Mesodermal cell (in vitro differentiated cells): ENCODE results near the gene HEXIM2.
"Not testable (repeated sequence)": the region's sequence is repeated elsewhere in the genome, so short reads cannot be mapped to it uniquely, and the experiment has no call there.

Experiments used
- H3K27ac ChIP-seq: 2 replicates; pipeline ENCODE4 v1.7.0; 2013; ENCODE audit warnings: mild to moderate bottlenecking, low read depth, low read length, moderate library complexity; ENCODE audit not compliant: severe bottlenecking
- H3K36me3 ChIP-seq: 2 replicates; pipeline ENCODE4 v1.7.1; 2013; ENCODE audit warnings: mild to moderate bottlenecking, low read length, moderate library complexity; ENCODE audit not compliant: control insufficient read depth, insufficient read depth
- H3K4me1 ChIP-seq: one replicate; pipeline ENCODE4 v1.7.1; 2013; ENCODE audit warnings: mild to moderate bottlenecking, low read length; ENCODE audit not compliant: insufficient read depth, control insufficient read depth, poor library complexity, severe bottlenecking
- H3K4me3 ChIP-seq: 2 replicates; pipeline ENCODE4 v1.7.0; 2013; ENCODE audit warnings: low read length, control low read depth, mild to moderate bottlenecking; ENCODE audit not compliant: insufficient read depth, poor library complexity, severe bottlenecking; ENCODE audit errors: extremely low read depth
- H3K9me3 ChIP-seq: 2 replicates; pipeline ENCODE4 v1.7.1; 2013; ENCODE audit warnings: mild to moderate bottlenecking, low read length, moderate library complexity; ENCODE audit not compliant: control insufficient read depth
- WGBS, 2 experiments: methylation state at CpG; one replicate each; pipeline ENCODE4 v1.1.5; 2013; ENCODE audit warnings: missing lambda C conversion rate in 2 of 2; ENCODE audit not compliant: insufficient coverage in 2 of 2; 5-methylcytosine and 5-hydroxymethylcytosine counted together

HEXIM2 gene

GRCh38 chr17:45197555-45198334 lies 36.1 kb downstream of the HEXIM2 start:
- H3K27ac ChIP-seq, result peak overlapping the region; percentile 83
- H3K4me3 ChIP-seq, result no peak overlapping the region
- 0 to 2% methylated on average over 9 to 14 of the region's 16 CpGs for WGBS, 2 experiments
- H3K9me3 ChIP-seq, result no peaks in the 10 kb centered on the region
- no peaks in the 10 kb centered on the region for H3K36me3 ChIP-seq
- H3K4me1 ChIP-seq, result peaks cover 13% of the 10 kb centered on the region

- H3K36me3 ChIP-seq, result no peaks in the 10 kb centered on the region
- H3K27ac ChIP-seq, result no peak overlapping the region
- H3K4me1 ChIP-seq, result peaks cover 13% of the 10 kb centered on the region
- H3K9me3 ChIP-seq, result no peaks in the 10 kb centered on the region
- WGBS, 2 experiments, result 65 to 76% methylated on average over 4 to 8 of the region's 9 CpGs
- H3K4me3 ChIP-seq, result no peak overlapping the region
These were observed 39.0 kb downstream of the HEXIM2 start for GRCh38 chr17:45200701-45201100.

- H3K4me1 ChIP-seq, result peaks cover 13% of the 10 kb centered on the region
- H3K36me3 ChIP-seq, result no peaks in the 10 kb centered on the region
- no peak overlapping the region for H3K27ac ChIP-seq
- 92 to 93% methylated on average over 2 to 3 of the region's 4 CpGs for WGBS, 2 experiments
- H3K4me3 ChIP-seq, result no peak overlapping the region
- no peaks in the 10 kb centered on the region for H3K9me3 ChIP-seq
These were observed 39.8 kb downstream of the HEXIM2 start for GRCh38 chr17:45201457-45201856.

GRCh38 chr17:45201880-45202279 lies 40.2 kb downstream of the HEXIM2 start:
- not testable (repeated sequence) for H3K36me3 ChIP-seq, H3K27ac ChIP-seq, H3K9me3 ChIP-seq, H3K4me3 ChIP-seq
- H3K4me1 ChIP-seq, result peaks cover 11% of the 10 kb centered on the region
- WGBS, 2 experiments, result 91 to 98% methylated on average over 5 to 6 of the region's 6 CpGs

GRCh38 chr17:45218895-45219661 lies 57.4 kb downstream of the HEXIM2 start:
- Histone ChIP-seq H3K4me1 (no peaks in the 10 kb centered on the region), H3K27ac (no peak overlapping the region), H3K36me3 (no peaks in the 10 kb centered on the region), H3K4me3 (no peak overlapping the region), H3K9me3 (no peaks in the 10 kb centered on the region)
- WGBS, 2 experiments, result 16 to 17% methylated on average over 11 of the region's 12 CpGs
